Epidermal melanocyte (primary cell): ENCODE measurements around the gene PRH2.

Experiments used
- DNase-seq: peaks from one replicate; pipeline ENCODE4 v3.0.0; 2011; ENCODE audit warnings: low spot score; ENCODE audit not compliant: insufficient read length

The PRH2 gene

DNA sequence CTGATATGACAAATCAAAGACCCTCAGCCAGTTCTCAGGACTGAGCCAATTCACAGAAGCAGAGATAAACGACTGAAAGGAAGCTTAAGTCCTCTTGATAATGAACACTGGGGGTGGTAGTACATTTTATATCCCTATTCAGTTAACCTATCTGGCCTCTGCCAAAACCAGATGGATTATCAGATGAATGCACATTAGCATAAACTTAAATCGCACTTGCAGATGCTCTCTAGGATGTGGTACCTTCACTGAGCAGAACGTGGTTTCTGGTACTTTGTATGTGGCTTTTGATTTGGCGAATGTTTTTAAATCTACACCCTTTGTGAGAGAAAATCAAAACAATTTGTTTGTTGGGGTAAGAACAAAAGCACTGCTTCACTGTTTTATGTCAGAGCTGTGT lies 31.2 kb downstream of the PRH2 start:
- DNase-seq = no peak

DNA sequence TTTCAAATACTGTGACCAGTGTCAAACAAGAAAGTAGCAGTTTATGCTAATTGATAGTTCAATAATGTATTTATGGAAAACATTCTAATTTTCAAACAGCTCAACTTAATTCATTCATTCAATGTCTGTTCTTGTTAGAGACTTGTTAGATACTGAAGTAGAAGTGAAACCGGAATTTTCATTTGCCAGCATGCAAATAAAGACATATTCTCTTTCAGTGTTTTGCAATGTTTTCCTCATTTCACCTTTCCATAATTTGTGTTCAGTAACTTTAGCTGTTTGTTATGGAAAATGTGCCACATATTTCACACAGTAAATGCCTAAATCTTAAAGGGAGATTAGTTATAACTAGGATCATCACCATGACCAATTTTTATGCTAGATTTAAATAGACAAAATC lies 36.4 kb downstream of the PRH2 start:
- no peak for DNase-seq

DNA sequence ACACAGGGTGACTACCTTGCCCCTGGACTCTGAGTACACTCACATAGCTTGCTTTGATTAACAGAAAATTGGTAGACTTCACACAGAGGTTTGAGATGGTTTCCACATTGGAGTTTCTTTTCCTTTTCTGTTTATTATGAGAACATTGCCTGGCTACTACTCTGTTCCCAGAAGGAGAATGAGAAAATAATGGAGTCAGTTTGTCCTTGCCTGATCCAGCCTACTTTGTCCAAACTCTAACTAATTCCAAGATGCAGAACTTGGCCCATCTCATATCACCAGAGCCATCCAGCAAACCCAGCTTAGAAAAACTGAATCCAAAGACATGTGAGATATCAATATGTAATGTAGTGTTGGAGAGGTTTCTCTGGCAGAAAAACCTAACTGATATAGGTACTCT lies 37.3 kb downstream of the PRH2 start:
- no peak for DNase-seq

DNA sequence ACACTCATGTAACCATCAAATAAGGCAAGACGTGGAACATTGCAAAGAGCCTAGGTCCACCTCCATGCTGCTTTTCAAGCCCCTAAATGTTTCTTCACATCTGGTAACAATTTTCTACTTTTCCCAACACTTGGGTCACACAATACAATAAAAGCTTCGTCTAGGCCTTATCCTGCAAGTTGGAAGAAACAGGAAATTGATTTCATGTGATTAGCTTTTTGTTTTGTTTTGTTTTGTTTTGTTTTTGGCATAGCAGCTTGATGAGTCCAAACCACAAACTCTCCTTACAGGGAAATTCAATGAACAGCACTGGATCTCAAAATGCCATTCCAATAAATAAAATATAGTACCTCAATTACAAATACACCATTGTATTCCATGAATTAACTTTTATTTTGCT lies 38.4 kb downstream of the PRH2 start:
- DNase-seq = peak; percentile 45

DNA sequence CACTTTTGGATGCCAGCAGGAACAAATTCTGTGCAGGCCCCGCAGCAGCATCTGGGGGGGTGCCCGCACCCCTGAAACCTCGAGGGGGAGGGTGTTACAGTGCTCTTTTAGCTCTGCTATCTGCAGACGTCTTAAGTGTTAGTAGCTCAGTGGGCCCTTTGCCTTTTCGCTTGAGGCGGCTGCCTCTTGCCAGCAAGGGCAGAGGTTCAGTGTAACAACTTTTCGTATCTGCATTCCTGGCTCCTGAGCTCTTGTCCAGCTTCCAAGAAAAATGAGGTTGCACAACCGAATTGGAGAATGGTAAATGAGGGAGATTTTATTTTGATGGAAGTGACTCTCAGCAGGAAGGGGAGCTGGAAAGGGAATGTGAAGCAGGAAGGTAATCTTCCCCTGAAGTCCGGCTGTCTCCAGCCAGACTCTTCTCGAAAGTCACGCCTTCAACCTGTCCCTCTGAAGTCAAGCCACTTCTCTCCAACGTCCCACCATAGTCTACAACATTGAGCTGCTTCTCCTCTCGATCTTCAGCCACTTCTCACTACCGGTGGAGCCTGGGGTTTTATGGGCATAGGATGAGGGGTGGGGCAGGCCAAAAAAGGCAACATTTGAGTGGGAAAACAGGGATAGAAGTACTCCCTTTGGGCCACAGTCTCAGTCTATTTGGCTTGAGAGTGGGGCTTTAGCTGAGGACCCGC lies 39.9 kb downstream of the PRH2 start:
- DNase-seq = no peak

DNA sequence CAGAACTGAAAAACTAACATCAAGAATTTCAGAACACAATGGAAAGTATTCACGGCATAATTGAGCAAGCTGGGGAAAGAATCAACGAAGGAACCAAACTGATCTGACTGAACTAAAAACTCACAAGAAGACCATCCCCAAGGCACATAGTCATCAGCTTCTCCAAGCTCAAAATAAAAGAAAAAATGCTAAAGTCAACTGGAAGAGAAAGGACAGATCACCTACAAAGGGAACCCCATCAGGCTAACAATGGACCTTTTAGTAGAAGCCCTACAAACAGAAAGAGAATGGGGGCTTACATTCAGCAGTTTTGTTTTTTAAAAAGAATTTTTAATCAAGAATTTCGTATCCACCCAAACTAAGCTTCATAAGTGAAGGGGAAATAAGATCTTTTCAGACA lies 45.9 kb downstream of the PRH2 start:
- no peak for DNase-seq

DNA sequence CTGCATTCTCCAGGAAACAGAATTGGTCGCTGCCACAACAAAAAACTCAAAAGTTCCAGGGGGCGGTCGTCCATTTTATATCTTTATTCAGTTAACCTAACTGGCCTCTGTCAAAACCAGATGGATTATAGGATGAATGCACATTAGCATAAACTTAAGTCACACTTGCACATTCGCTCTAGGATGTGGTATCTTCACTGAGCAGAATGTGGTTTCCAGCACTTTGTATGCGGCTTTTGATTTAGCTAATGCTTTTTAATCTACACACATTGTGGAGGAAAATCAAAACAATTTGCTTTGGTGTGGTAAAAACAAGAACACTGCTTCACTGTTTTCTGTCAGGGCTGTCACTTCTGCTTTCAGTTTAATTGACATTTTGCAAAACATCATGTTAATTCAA lies 53.2 kb downstream of the PRH2 start:
- no peak for DNase-seq
